Vagina (tissue), 2 donors: ENCODE measurements around the gene GTF3C5. TPM values are rescaled to one million over a fixed set of nuclear protein-coding genes. Genes with fewer than 3 reads are reported as not detected.

ENCODE experiments used
- DNase-seq, 2 donors: peaks; one replicate each; pipeline ENCODE4 v3.0.0-alpha.2; 2017; ENCODE audit errors: extremely low spot score in 2 of 2
- H3K27ac ChIP-seq: fragments of 200-600 bp; sonication (generic); one replicate; pipeline ENCODE4 v1.5.1; 2019
- H3K27me3 ChIP-seq: fragments of 200-600 bp; sonication (generic); one replicate; pipeline ENCODE4 v1.5.1; 2019
- H3K36me3 ChIP-seq, 2 donors: fragments of 200-600 bp; sonication (generic); one replicate each; pipeline ENCODE4 v1.5.1; 2017 to 2019
- H3K4me1 ChIP-seq: fragments of 200-600 bp; sonication (generic); one replicate; pipeline ENCODE4 v1.5.1; 2019
- H3K4me3 ChIP-seq, 2 donors: fragments of 200-600 bp; sonication (generic); 1 replicate in 1 of 2; 2 replicates in 1 of 2; pipeline ENCODE4 v1.5.1; 2016 to 2019
- H3K9me3 ChIP-seq: fragments of 200-600 bp; sonication (generic); one replicate; pipeline ENCODE4 v1.5.1; 2019
- POLR2A ChIP-seq, 2 donors: fragments of 450-650 bp; IDR thresholded peaks; one replicate each; pipeline ENCODE4 v1.6.1; 2017; ENCODE audit warnings: antibody characterized with exemption in 2 of 2, mild to moderate bottlenecking in 2 of 2, moderate library complexity in 2 of 2
- POLR2AphosphoS5 ChIP-seq, 2 donors: sonication (generic); formaldehyde crosslinking; IDR thresholded peaks; one replicate each; pipeline ENCODE4 v1.9.0; 2017; ENCODE audit warnings: antibody characterized with exemption in 2 of 2, mild to moderate bottlenecking in 2 of 2, low read depth in 1 of 2; ENCODE audit not compliant: insufficient read depth in 1 of 2
- intact Hi-C: fragments of 100-400 bp; cut with DNase I; formaldehyde crosslinking; loops from one replicate; pipeline ENCODE4 v1.15.1; 2023
- total RNA-seq: library from RNA; depleted of rRNA; stranded (reverse); fragments of >200 nt; gene quantifications from one replicate; pipeline ENCODE4 v1.2.3, GENCODE V29; 2016
- TF ChIP-seq, protein P1 (sequence below), 3 experiments: fragments of 450-650 bp in 2 of 3; fragments of 200-600 bp in 1 of 3; sonication (generic) in 1 of 3; IDR thresholded peaks; one replicate each; pipeline ENCODE4 v1.5.1; 2017 to 2019; ENCODE audit warnings: antibody characterized with exemption in 3 of 3, mild to moderate bottlenecking in 2 of 3, moderate library complexity in 2 of 3

The GTF3C5 gene
- total RNA-seq, 1 donor from 2014 or later, result 53.8 TPM

DNA sequence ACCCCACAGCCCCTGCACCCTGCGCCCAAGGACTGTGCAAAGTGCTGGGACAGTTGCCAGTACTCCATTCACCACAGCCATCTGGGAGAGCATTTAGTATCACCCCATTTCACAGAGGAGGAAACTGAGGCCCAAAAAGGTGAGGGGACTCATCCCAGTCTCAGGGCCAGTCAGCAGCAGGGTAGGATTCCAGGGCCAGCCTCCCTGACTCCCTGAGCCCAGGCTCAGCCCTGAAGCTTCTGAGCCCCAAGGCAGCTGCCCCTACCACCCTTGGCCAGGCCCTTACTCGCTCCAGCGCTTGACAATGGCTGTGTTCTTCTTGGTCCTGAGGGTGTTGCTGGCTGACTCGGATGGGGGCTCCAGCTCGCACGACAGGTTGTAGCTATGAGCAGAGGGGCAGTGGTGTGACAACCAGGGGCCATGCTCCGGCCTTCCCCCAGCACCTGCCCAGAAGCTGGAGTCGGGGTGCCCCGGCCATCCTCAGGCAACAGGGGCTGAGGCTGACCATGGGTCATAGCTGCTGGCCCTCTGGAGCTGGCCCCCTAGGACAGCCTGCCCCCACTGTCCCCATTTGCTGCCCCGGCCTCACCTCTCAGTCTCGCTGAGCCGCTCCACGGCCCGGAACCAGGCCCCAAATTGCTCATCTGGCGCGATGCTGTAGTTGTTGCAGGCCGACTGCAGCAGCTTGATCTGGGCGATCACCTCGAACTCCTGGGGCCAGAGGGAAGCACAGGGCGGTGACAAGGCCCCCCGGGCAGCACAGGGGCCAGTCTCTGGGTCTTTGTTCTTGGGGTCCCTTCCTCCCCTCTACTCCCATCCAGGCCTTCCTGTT, 71.6 kb downstream of the GTF3C5 start:
- H3K27me3 ChIP-seq, result no peaks in the 10 kb centered on the region
- intact Hi-C loops, result loop anchor here (1.0 kb wide), 1 partner anchor 42 kb away; no protein-coding TSS in a partner anchor
- peaks cover 8% of the 10 kb centered on the region for H3K4me1 ChIP-seq
- no peak overlapping the region for H3K4me3 ChIP-seq
- no peak for DNase-seq
- H3K9me3 ChIP-seq, result no peaks in the 10 kb centered on the region
- H3K27ac ChIP-seq, result no peak overlapping the region
- TF ChIP-seq POLR2AphosphoS5 (IDR thresholded peaks at IDR 0.05; ENCODE audit: insufficient read depth in 1 of 2, low read depth in 1 of 2) (no peak), POLR2A (IDR thresholded peaks at IDR 0.05) (no peak)
- TF ChIP-seq, protein P1, sequence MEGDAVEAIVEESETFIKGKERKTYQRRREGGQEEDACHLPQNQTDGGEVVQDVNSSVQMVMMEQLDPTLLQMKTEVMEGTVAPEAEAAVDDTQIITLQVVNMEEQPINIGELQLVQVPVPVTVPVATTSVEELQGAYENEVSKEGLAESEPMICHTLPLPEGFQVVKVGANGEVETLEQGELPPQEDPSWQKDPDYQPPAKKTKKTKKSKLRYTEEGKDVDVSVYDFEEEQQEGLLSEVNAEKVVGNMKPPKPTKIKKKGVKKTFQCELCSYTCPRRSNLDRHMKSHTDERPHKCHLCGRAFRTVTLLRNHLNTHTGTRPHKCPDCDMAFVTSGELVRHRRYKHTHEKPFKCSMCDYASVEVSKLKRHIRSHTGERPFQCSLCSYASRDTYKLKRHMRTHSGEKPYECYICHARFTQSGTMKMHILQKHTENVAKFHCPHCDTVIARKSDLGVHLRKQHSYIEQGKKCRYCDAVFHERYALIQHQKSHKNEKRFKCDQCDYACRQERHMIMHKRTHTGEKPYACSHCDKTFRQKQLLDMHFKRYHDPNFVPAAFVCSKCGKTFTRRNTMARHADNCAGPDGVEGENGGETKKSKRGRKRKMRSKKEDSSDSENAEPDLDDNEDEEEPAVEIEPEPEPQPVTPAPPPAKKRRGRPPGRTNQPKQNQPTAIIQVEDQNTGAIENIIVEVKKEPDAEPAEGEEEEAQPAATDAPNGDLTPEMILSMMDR (IDR thresholded peaks at IDR 0.05), result no peak
- peaks cover 12 to 96% of the 10 kb centered on the region in 2 donors for H3K36me3 ChIP-seq

DNA sequence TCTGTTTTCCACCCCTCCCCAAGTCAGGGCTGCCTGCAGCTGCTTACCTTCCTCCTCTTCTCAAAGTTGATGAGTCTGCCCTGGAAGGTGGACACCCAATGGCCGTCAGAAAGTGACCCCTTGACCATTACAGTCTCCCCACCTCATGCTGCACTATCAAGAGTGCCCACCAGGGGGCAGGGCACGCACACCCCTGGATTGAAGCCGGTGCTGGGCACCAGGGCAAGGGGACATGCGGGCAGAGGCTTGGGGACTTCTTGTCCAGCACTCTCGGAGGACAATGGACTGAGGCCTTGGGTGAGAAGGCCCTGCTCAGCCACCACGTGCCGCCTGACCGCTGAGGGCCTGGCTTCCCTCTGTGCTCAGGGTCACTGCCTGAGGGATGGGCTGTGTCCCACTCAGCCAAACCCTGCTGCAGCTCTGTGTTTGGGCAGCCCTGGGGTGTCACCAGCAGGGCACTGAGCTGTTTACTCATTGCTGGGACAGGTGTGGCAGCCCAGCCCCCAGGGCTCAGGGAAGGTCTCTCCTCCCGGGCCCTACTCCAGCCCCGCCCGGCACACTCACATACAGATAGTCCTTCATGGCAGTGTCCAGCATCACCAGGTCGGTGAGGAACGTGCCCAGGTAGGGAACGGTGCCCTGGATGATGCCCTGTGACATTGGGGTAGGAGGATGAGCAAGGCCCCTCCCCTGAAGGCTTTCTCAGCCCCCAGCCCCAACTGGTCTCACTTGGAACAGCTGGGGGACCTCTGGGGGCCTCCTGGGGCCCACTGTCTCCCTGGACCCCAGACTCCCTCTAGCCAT, 72.6 kb downstream of the GTF3C5 start:
- Histone ChIP-seq H3K4me3 (no peak overlapping the region), H3K27me3 (no peaks in the 10 kb centered on the region), H3K9me3 (no peaks in the 10 kb centered on the region), H3K27ac (peak overlapping the region; percentile 31), H3K36me3 (peaks cover 12 to 96% of the 10 kb centered on the region in 2 donors), H3K4me1 (peaks cover 8% of the 10 kb centered on the region)
- peak in 1 of 2 donors; percentile 55 for TF ChIP-seq POLR2AphosphoS5 (IDR thresholded peaks at IDR 0.05; ENCODE audit: insufficient read depth in 1 of 2, low read depth in 1 of 2)
- TF ChIP-seq, protein P1 (IDR thresholded peaks at IDR 0.05), result peak; percentile 94 to 98 (median 95)
- TF ChIP-seq POLR2A (IDR thresholded peaks at IDR 0.05), result no peak
- no peak for DNase-seq
- intact Hi-C loops, result loop anchor here (1.0 kb wide), 1 partner anchor 41 kb away; no protein-coding TSS in a partner anchor

DNA sequence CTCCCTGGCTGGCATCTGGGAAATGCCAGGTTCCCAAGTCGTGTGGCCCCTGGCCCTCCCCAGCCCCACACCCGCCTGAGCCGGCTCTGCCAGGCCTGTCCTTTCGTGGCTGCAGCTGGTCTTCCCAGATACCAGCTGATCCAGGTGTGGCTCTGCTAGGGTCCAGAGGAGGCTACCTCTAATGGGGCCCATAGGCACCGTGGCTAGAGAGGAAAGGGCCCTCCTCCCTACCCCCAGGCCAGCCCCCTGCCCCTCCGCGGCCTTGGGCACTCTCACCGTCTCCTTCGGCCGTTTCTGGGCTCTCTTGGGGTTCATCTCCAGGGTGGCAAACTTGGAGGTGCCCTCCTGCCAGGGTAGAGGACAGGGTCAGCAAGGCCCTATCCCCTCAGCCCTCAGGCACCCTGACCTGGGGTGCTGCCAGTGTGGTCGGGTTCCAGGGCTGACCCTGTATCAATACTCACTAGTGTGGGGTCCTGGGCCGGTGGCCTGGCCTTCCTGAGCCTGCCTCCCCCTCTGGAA, 73.2 kb downstream of the GTF3C5 start:
- no peak overlapping the region for H3K4me3 ChIP-seq
- H3K4me1 ChIP-seq, result peaks cover 8% of the 10 kb centered on the region
- H3K9me3 ChIP-seq, result no peaks in the 10 kb centered on the region
- H3K36me3 ChIP-seq, result peaks cover 8 to 96% of the 10 kb centered on the region in 2 donors
- no peaks in the 10 kb centered on the region for H3K27me3 ChIP-seq
- H3K27ac ChIP-seq, result no peak overlapping the region
- TF ChIP-seq, protein P1 (IDR thresholded peaks at IDR 0.05), result no peak
- no peak for TF ChIP-seq POLR2A (IDR thresholded peaks at IDR 0.05)
- no peak for TF ChIP-seq POLR2AphosphoS5 (IDR thresholded peaks at IDR 0.05; ENCODE audit: insufficient read depth in 1 of 2, low read depth in 1 of 2)
- intact Hi-C loops, result loop anchor here (1.0 kb wide), 1 partner anchor 40 kb away; no protein-coding TSS in a partner anchor
- no peak for DNase-seq

- peaks cover 7 to 96% of the 10 kb centered on the region in 2 donors for H3K36me3 ChIP-seq
- intact Hi-C loops, result no loop called here
- TF ChIP-seq POLR2AphosphoS5 (IDR thresholded peaks at IDR 0.05; ENCODE audit: insufficient read depth in 1 of 2, low read depth in 1 of 2), result no peak
- TF ChIP-seq, protein P1 (IDR thresholded peaks at IDR 0.05), result no peak
- TF ChIP-seq POLR2A (IDR thresholded peaks at IDR 0.05), result no peak
- H3K27ac ChIP-seq, result no peak overlapping the region
- H3K4me3 ChIP-seq, result no peak overlapping the region
- H3K27me3 ChIP-seq, result no peaks in the 10 kb centered on the region
- H3K9me3 ChIP-seq, result no peaks in the 10 kb centered on the region
- DNase-seq, result no peak
- H3K4me1 ChIP-seq, result peaks cover 8% of the 10 kb centered on the region
Measured at GRCh38 chr9:133104718-133105460, 74.1 kb downstream of the GTF3C5 start.
